Measurements from ENCODE around the gene ENHO. TPM values are rescaled to one million over a fixed set of nuclear protein-coding genes. Genes with fewer than 3 reads are reported as not detected.
"Not testable (repeated sequence)": the region's sequence is repeated elsewhere in the genome, so short reads cannot be mapped to it uniquely, and the experiment has no call there.

The ENHO gene
- total RNA-seq, 4 donors from 2014 or later = 0.50 to 2.0 (median 1.1) TPM; not detected in 1

GRCh38 chr9:34486572-34486971 lies 36.2 kb downstream of the ENHO start:
- Histone ChIP-seq H3K9me3 (no peaks in the 10 kb centered on the region), H3K27me3 (peaks cover 0 to 9% (median 0%) of the 10 kb centered on the region in 4 donors), H3K4me1 (no peaks in the 10 kb centered on the region), H3K27ac (replicated peaks in 1 of 4) (no peak overlapping the region), H3K36me3 (no peaks in the 10 kb centered on the region), H3K4me3 (no peak overlapping the region)
- DNase-seq (ENCODE audit: extremely low spot score) = no peak
- 52% methylated on average over 3 of the region's 3 CpGs for WGBS
- no peak for TF ChIP-seq POLR2AphosphoS5 (IDR thresholded peaks at IDR 0.05)
- no peak for TF ChIP-seq CTCF (IDR thresholded peaks at IDR 0.05)
- TF ChIP-seq POLR2A (IDR thresholded peaks at IDR 0.05; ENCODE audit: low read depth) = no peak
- no peak for TF ChIP-seq EP300 (IDR thresholded peaks at IDR 0.05)
- intact Hi-C loops (cut with DNase I) = no loop called here

- no peaks in the 10 kb centered on the region for H3K36me3 ChIP-seq
- H3K4me3 ChIP-seq = no peak overlapping the region
- no peak for TF ChIP-seq EP300 (IDR thresholded peaks at IDR 0.05)
- TF ChIP-seq POLR2A (IDR thresholded peaks at IDR 0.05; ENCODE audit: low read depth) = no peak
- TF ChIP-seq POLR2AphosphoS5 (IDR thresholded peaks at IDR 0.05) = no peak
- TF ChIP-seq CTCF (IDR thresholded peaks at IDR 0.05) = no peak
- DNase-seq (ENCODE audit: extremely low spot score) = no peak
- 71% methylated on average over 5 of the region's 6 CpGs for WGBS
- no peaks in the 10 kb centered on the region for H3K9me3 ChIP-seq
- intact Hi-C loops (cut with DNase I) = no loop called here
- no peak overlapping the region for H3K27ac ChIP-seq (replicated peaks in 1 of 4)
- H3K27me3 ChIP-seq = peaks cover 0 to 7% (median 0%) of the 10 kb centered on the region in 4 donors
- H3K4me1 ChIP-seq = no peaks in the 10 kb centered on the region
These were observed 37.0 kb downstream of the ENHO start for GRCh38 chr9:34485822-34486221.

- Histone ChIP-seq H3K9me3 (no peaks in the 10 kb centered on the region), H3K27me3 (peaks cover 0 to 4% (median 0%) of the 10 kb centered on the region in 4 donors), H3K4me3 (no peak overlapping the region), H3K4me1 (no peaks in the 10 kb centered on the region), H3K27ac (replicated peaks in 1 of 4) (no peak overlapping the region), H3K36me3 (no peaks in the 10 kb centered on the region)
- intact Hi-C loops (cut with DNase I) = no loop called here
- no peak for DNase-seq (ENCODE audit: extremely low spot score)
- no peak for TF ChIP-seq CTCF (IDR thresholded peaks at IDR 0.05)
- no peak for TF ChIP-seq POLR2AphosphoS5 (IDR thresholded peaks at IDR 0.05)
- TF ChIP-seq EP300 (IDR thresholded peaks at IDR 0.05) = no peak
- TF ChIP-seq POLR2A (IDR thresholded peaks at IDR 0.05; ENCODE audit: low read depth) = no peak
These were observed 38.1 kb downstream of the ENHO start for GRCh38 chr9:34484678-34485077.

- H3K4me1 ChIP-seq; H3K27ac ChIP-seq (replicated peaks in 1 of 4); H3K36me3 ChIP-seq; H3K27me3 ChIP-seq; DNase-seq (ENCODE audit: extremely low spot score); H3K4me3 ChIP-seq; intact Hi-C loops (cut with DNase I); H3K9me3 ChIP-seq: not testable (repeated sequence)
- WGBS = 97% methylated on average over 15 of the region's 27 CpGs
These were observed 40.0 kb downstream of the ENHO start for GRCh38 chr9:34482746-34483145.

- H3K9me3 ChIP-seq; DNase-seq (ENCODE audit: extremely low spot score); H3K36me3 ChIP-seq; H3K27ac ChIP-seq (replicated peaks in 1 of 4); H3K27me3 ChIP-seq; intact Hi-C loops (cut with DNase I); H3K4me3 ChIP-seq; H3K4me1 ChIP-seq: not testable (repeated sequence)
- 76% methylated on average over 13 of the region's 13 CpGs for WGBS
These were observed 41.2 kb downstream of the ENHO start for GRCh38 chr9:34481620-34482019.

GRCh38 chr9:34479431-34479866 lies 43.3 kb downstream of the ENHO start:
- no peak overlapping the region for H3K4me3 ChIP-seq
- no peak overlapping the region for H3K27ac ChIP-seq (replicated peaks in 1 of 4)
- no peaks in the 10 kb centered on the region for H3K4me1 ChIP-seq
- peaks cover 0 to 6% (median 0%) of the 10 kb centered on the region in 4 donors for H3K27me3 ChIP-seq
- DNase-seq (ENCODE audit: extremely low spot score) = no peak
- 57% methylated on average over 5 of the region's 5 CpGs for WGBS
- H3K36me3 ChIP-seq = no peaks in the 10 kb centered on the region
- no peaks in the 10 kb centered on the region for H3K9me3 ChIP-seq
- intact Hi-C loops (cut with DNase I) = no loop called here
- TF ChIP-seq POLR2AphosphoS5 (IDR thresholded peaks at IDR 0.05) (no peak), EP300 (IDR thresholded peaks at IDR 0.05) (no peak), POLR2A (IDR thresholded peaks at IDR 0.05; ENCODE audit: low read depth) (no peak)

Measured in esophagus muscularis mucosa (tissue), 4 donors.